Measurements from ENCODE around the gene MAPK6. TPM values are rescaled to one million over a fixed set of nuclear protein-coding genes. Genes with fewer than 3 reads are reported as not detected.

Gene MAPK6
- total RNA-seq, 3 donors from 2014 or later: 20.8 to 32.2 (median 22.0) TPM

DNA sequence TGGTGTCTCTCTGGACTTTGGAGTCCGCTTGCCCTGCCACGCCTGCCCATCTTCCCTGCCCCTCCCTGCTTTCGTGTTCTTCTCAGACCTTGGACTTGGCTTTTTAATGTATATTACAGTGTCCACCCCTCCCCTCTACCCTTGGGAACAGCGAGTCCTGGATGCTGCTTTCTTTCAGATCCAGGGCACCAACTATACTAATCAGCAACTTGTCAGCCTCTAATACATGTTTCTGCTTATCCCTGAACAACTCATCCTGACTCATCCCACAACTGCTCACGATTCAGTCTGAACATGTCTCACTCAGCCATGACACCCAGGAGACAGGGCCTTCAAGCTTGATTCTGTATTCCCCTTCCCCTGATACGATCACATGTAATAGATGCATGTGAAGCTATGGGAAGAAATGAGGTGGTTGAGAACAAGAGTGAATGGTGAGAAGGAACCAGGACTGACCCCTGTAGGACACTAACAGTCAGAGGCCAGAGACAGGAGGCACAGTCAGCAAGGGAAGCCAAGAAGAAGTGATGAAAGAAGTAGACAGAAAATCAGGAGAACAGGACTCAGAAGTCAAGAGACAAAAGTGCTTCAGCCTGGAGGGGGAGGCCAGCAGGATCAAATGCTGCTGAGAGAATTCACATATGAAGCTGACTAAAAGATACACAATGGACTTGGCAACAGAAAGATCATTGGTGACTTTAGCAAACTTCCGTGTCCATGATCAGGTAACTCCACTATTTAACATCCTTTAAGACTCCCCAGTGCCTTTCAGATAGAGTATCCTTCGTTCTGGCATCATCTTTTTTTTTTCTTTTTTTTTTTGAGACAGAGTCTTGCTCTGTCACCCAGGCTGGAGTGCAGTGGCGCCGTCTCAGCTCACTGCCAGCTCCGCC is 58.1 kb downstream of the MAPK6 start:
- Histone ChIP-seq H3K4me1 (no peaks in the 10 kb centered on the region), H3K4me3 (no peak overlapping the region), H3K27me3 (no peaks in the 10 kb centered on the region), H3K27ac (no peak overlapping the region), H3K36me3 (no peaks in the 10 kb centered on the region), H3K9me3 (no peaks in the 10 kb centered on the region)
- intact Hi-C loops (cut with DNase I; ENCODE audit: low total_unique reads): no loop called here
- no peak for TF ChIP-seq POLR2AphosphoS5 (IDR thresholded peaks at IDR 0.05)
- TF ChIP-seq POLR2A (IDR thresholded peaks at IDR 0.05): no peak
- TF ChIP-seq, protein P1, sequence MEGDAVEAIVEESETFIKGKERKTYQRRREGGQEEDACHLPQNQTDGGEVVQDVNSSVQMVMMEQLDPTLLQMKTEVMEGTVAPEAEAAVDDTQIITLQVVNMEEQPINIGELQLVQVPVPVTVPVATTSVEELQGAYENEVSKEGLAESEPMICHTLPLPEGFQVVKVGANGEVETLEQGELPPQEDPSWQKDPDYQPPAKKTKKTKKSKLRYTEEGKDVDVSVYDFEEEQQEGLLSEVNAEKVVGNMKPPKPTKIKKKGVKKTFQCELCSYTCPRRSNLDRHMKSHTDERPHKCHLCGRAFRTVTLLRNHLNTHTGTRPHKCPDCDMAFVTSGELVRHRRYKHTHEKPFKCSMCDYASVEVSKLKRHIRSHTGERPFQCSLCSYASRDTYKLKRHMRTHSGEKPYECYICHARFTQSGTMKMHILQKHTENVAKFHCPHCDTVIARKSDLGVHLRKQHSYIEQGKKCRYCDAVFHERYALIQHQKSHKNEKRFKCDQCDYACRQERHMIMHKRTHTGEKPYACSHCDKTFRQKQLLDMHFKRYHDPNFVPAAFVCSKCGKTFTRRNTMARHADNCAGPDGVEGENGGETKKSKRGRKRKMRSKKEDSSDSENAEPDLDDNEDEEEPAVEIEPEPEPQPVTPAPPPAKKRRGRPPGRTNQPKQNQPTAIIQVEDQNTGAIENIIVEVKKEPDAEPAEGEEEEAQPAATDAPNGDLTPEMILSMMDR (IDR thresholded peaks at IDR 0.05): no peak
- no peak for DNase-seq (ENCODE audit: low spot score in 2 of 2)

DNA sequence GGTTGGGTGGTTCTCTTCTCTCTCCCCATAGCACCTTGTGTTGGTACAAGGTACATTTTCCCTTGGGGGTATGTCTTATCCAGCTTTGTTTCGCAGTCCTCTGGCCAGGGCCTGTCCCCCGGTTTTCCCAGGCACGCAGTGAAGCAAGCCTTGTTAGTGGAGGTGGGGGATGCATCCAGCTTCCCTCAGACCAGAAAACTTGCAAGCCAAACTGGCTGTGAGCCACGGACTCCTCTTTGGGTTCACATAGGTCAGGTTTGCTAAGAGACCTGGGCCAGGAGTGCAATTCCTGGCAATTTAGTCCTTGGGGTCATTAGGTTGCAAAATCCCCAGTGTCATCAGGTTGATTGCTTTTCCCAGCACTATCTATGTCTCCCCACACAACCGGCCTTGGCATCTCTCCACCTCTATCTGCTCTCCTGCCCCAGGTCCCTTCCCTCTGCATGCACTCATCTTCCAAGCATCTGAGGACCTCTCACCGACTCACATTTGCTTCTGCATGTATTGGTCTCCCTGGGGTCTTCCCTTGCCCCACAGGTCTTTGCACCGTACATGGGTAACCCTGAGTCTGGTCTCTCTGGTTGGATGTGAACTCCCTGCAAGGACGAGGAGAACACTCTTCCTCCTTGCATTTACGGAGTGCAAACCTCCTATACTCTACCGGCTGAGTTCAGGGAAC is 59.3 kb downstream of the MAPK6 start:
- TF ChIP-seq, protein P1 (IDR thresholded peaks at IDR 0.05): no peak
- TF ChIP-seq POLR2AphosphoS5 (IDR thresholded peaks at IDR 0.05) (no peak), POLR2A (IDR thresholded peaks at IDR 0.05) (no peak)
- H3K36me3 ChIP-seq: no peaks in the 10 kb centered on the region
- H3K4me3 ChIP-seq: no peak overlapping the region
- intact Hi-C loops (cut with DNase I; ENCODE audit: low total_unique reads): no loop called here
- H3K9me3 ChIP-seq: no peaks in the 10 kb centered on the region
- DNase-seq (ENCODE audit: low spot score in 2 of 2): no peak
- H3K4me1 ChIP-seq: no peaks in the 10 kb centered on the region
- no peaks in the 10 kb centered on the region for H3K27me3 ChIP-seq
- H3K27ac ChIP-seq: no peak overlapping the region

DNA sequence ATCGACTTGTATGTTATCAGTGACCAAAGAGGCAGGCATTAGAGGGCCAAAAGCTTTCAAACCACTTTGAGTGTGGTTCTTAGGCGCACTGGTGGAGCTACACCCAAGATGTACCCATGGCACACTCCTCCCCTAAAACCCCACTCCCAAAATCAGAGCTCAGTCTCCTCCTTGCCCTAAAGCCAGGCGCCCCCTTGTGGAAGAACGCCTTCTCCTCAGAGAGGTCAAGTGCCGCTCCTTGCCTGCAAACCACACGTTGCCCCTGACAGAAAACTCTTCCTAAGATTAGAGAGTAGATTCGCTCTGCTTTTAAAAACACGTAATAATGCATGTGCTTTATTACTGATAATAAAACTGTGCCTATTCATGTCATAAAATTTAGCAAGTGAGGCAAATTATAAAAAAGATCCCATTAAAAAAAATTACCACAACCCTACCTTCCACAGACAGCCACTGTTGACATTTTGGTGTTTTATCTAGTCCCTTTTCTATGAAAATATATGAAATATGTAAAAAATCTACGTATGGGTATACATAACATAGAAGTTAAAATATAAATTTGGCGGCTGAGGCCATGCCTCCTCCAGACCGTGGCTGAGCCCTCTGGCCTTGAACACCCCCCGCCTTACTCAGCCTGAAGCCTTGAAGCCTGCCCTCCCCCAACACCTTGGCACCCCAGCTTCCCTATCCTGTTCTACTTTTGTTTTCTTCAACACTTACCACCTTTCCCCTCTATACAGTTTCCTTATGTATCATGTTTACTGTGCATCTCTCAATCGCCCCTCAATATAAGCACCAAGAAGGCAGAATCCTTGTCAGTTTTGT is 60.1 kb downstream of the MAPK6 start:
- H3K27me3 ChIP-seq: no peaks in the 10 kb centered on the region
- no peak overlapping the region for H3K4me3 ChIP-seq
- no peaks in the 10 kb centered on the region for H3K9me3 ChIP-seq
- no peaks in the 10 kb centered on the region for H3K4me1 ChIP-seq
- TF ChIP-seq, protein P1 (IDR thresholded peaks at IDR 0.05): peak in 2 of 3 donors; percentile 66 to 67
- no peak for TF ChIP-seq POLR2A (IDR thresholded peaks at IDR 0.05)
- no peak overlapping the region for H3K27ac ChIP-seq
- intact Hi-C loops (cut with DNase I; ENCODE audit: low total_unique reads): no loop called here
- peak; percentile 46 to 80 for DNase-seq (ENCODE audit: low spot score in 2 of 2)
- H3K36me3 ChIP-seq: no peaks in the 10 kb centered on the region

DNA sequence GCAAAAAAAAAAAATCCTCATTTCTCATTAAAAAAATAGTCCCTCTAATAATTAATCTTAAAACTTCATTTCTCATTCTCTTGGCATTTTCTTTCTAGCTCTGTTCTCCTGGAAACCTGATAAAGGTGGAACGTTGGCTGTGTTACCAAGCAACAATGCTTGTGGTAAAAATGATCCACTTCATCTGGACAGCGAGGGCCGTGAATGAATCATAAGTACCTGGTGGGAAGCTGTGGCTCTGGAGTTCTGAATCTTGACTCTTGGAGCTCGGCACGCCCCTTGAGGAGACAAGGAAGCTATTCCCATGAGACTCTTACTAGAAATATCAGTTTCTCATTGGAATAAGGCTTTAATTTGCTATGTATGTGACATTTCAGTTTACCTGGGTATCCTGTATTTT is 61.0 kb downstream of the MAPK6 start:
- H3K27ac ChIP-seq: no peak overlapping the region
- intact Hi-C loops (cut with DNase I; ENCODE audit: low total_unique reads): no loop called here

More for the DNA sequence above, 61.0 kb downstream of the MAPK6 start:
- TF ChIP-seq POLR2A (IDR thresholded peaks at IDR 0.05): no peak
- TF ChIP-seq, protein P1 (IDR thresholded peaks at IDR 0.05): no peak
- no peak for TF ChIP-seq POLR2AphosphoS5 (IDR thresholded peaks at IDR 0.05)
- Histone ChIP-seq H3K4me1 (no peaks in the 10 kb centered on the region), H3K9me3 (no peaks in the 10 kb centered on the region), H3K36me3 (no peaks in the 10 kb centered on the region), H3K4me3 (no peak overlapping the region), H3K27me3 (no peaks in the 10 kb centered on the region)
- DNase-seq (ENCODE audit: low spot score in 2 of 2): no peak

All from breast epithelium (tissue), 4 donors.